Measurements from ENCODE around the gene TBC1D32.

The TBC1D32 gene

GRCh38 chr6:121171879-121172278 is 162.4 kb downstream of the TBC1D32 start:
- H3K9ac ChIP-seq (ENCODE audit: low read length), result no peak overlapping the region
- no peak overlapping the region for H4K8ac ChIP-seq (ENCODE audit: low read depth, low read length)
- H3K4me2 ChIP-seq (ENCODE audit: low read length), result no peak overlapping the region
- H3K56ac ChIP-seq (ENCODE audit: low read length), result no peak overlapping the region
- H3K4me1 ChIP-seq (ENCODE audit: control insufficient read depth, low read depth, low read length), result no peaks in the 10 kb centered on the region
- H3K4ac ChIP-seq (ENCODE audit: low read depth, low read length), result no peak overlapping the region
- no peak overlapping the region for H3K4me3 ChIP-seq (ENCODE audit: low read length)
- no peak for DNase-seq
- H2AK5ac ChIP-seq (ENCODE audit: low read length), result no peak overlapping the region
- H2BK120ac ChIP-seq (ENCODE audit: low read depth, low read length), result no peak overlapping the region
- no peaks in the 10 kb centered on the region for H3K36me3 ChIP-seq (ENCODE audit: control insufficient read depth, insufficient read depth, low read length)
- H3K79me2 ChIP-seq (ENCODE audit: control insufficient read depth, insufficient read depth, low read length), result no peaks in the 10 kb centered on the region
- no peaks in the 10 kb centered on the region for H3K27me3 ChIP-seq (ENCODE audit: insufficient read depth, low read length, poor library complexity)
- no peak overlapping the region for H4K5ac ChIP-seq (ENCODE audit: low read length)
- H3K23ac ChIP-seq (ENCODE audit: low read length), result no peak overlapping the region
- no peak overlapping the region for H3K27ac ChIP-seq (ENCODE audit: low read depth, low read length)
- WGBS (ENCODE audit: extremely low coverage, insufficient coverage, low lambda C conversion rate), result no CpG with 5 or more reads among the region's 4 CpGs
- H2BK5ac ChIP-seq (ENCODE audit: low read length), result no peak overlapping the region
- no peaks in the 10 kb centered on the region for H3K79me1 ChIP-seq (ENCODE audit: low read length)
- no peak overlapping the region for H2BK15ac ChIP-seq (replicated peaks; ENCODE audit: low read depth)
- no peak overlapping the region for H3K18ac ChIP-seq (ENCODE audit: low read length)

GRCh38 chr6:121161886-121162285 is 172.4 kb downstream of the TBC1D32 start:
- Histone ChIP-seq H4K5ac (ENCODE audit: low read length) (no peak overlapping the region), H3K56ac (ENCODE audit: low read length) (no peak overlapping the region), H3K79me1 (ENCODE audit: low read length) (no peaks in the 10 kb centered on the region), H2BK120ac (ENCODE audit: low read depth, low read length) (no peak overlapping the region), H4K8ac (ENCODE audit: low read depth, low read length) (no peak overlapping the region), H3K27ac (ENCODE audit: low read depth, low read length) (no peak overlapping the region), H3K4ac (ENCODE audit: low read depth, low read length) (no peak overlapping the region), H3K27me3 (ENCODE audit: insufficient read depth, low read length, poor library complexity) (no peaks in the 10 kb centered on the region), H2AK5ac (ENCODE audit: low read length) (no peak overlapping the region), H3K23ac (ENCODE audit: low read length) (no peak overlapping the region), H2BK5ac (ENCODE audit: low read length) (no peak overlapping the region), H3K9ac (ENCODE audit: low read length) (no peak overlapping the region), H3K4me3 (ENCODE audit: low read length) (no peak overlapping the region), H3K4me2 (ENCODE audit: low read length) (no peak overlapping the region), H3K18ac (ENCODE audit: low read length) (no peak overlapping the region), H3K79me2 (ENCODE audit: control insufficient read depth, insufficient read depth, low read length) (no peaks in the 10 kb centered on the region), H2BK15ac (replicated peaks; ENCODE audit: low read depth) (no peak overlapping the region), H3K4me1 (ENCODE audit: control insufficient read depth, low read depth, low read length) (no peaks in the 10 kb centered on the region), H3K36me3 (ENCODE audit: control insufficient read depth, insufficient read depth, low read length) (no peaks in the 10 kb centered on the region)
- no peak for DNase-seq

- no peak overlapping the region for H4K8ac ChIP-seq (ENCODE audit: low read depth, low read length)
- no peak overlapping the region for H2AK5ac ChIP-seq (ENCODE audit: low read length)
- H3K79me1 ChIP-seq (ENCODE audit: low read length), result no peaks in the 10 kb centered on the region
- no peak overlapping the region for H2BK15ac ChIP-seq (replicated peaks; ENCODE audit: low read depth)
- no peak overlapping the region for H3K4ac ChIP-seq (ENCODE audit: low read depth, low read length)
- no peaks in the 10 kb centered on the region for H3K79me2 ChIP-seq (ENCODE audit: control insufficient read depth, insufficient read depth, low read length)
- H3K4me2 ChIP-seq (ENCODE audit: low read length), result no peak overlapping the region
- no peaks in the 10 kb centered on the region for H3K4me1 ChIP-seq (ENCODE audit: control insufficient read depth, low read depth, low read length)
- H3K9ac ChIP-seq (ENCODE audit: low read length), result no peak overlapping the region
- H3K36me3 ChIP-seq (ENCODE audit: control insufficient read depth, insufficient read depth, low read length), result no peaks in the 10 kb centered on the region
- no peak overlapping the region for H3K18ac ChIP-seq (ENCODE audit: low read length)
- H4K5ac ChIP-seq (ENCODE audit: low read length), result no peak overlapping the region
- H2BK120ac ChIP-seq (ENCODE audit: low read depth, low read length), result no peak overlapping the region
- WGBS (ENCODE audit: extremely low coverage, insufficient coverage, low lambda C conversion rate), result no CpG with 5 or more reads among the region's 2 CpGs
- no peaks in the 10 kb centered on the region for H3K27me3 ChIP-seq (ENCODE audit: insufficient read depth, low read length, poor library complexity)
- no peak overlapping the region for H2BK5ac ChIP-seq (ENCODE audit: low read length)
- no peak overlapping the region for H3K27ac ChIP-seq (ENCODE audit: low read depth, low read length)
- no peak overlapping the region for H3K23ac ChIP-seq (ENCODE audit: low read length)
- no peak overlapping the region for H3K4me3 ChIP-seq (ENCODE audit: low read length)
- DNase-seq, result no peak
- no peak overlapping the region for H3K56ac ChIP-seq (ENCODE audit: low read length)
Measured at GRCh38 chr6:121160276-121160675, 174.0 kb downstream of the TBC1D32 start.

DNA sequence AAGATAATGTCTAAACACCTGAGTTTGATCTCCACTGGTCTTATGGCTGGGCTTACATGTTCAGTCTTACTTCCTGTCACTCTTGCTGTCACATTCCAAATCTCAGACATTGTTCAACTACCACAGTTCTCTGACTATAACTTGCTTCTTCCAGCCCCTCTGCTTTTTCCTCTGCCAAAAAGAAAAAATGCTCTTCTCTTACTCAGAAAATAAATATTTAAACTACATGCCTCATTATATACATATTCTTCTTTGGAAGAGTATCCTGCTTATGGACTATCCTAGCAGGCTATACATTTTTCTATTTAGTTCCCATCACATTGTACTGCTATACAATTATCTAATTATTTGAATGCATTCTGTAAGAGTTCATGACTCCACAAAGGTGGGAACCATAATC is 175.4 kb downstream of the TBC1D32 start:
- Histone ChIP-seq H2AK5ac (ENCODE audit: low read length) (no peak overlapping the region), H3K56ac (ENCODE audit: low read length) (no peak overlapping the region), H3K27ac (ENCODE audit: low read depth, low read length) (no peak overlapping the region), H3K79me1 (ENCODE audit: low read length) (no peaks in the 10 kb centered on the region), H3K23ac (ENCODE audit: low read length) (no peak overlapping the region), H2BK15ac (replicated peaks; ENCODE audit: low read depth) (no peak overlapping the region), H3K4ac (ENCODE audit: low read depth, low read length) (no peak overlapping the region), H2BK120ac (ENCODE audit: low read depth, low read length) (no peak overlapping the region), H3K79me2 (ENCODE audit: control insufficient read depth, insufficient read depth, low read length) (no peaks in the 10 kb centered on the region), H3K36me3 (ENCODE audit: control insufficient read depth, insufficient read depth, low read length) (no peaks in the 10 kb centered on the region), H4K8ac (ENCODE audit: low read depth, low read length) (no peak overlapping the region), H3K27me3 (ENCODE audit: insufficient read depth, low read length, poor library complexity) (no peaks in the 10 kb centered on the region), H3K4me2 (ENCODE audit: low read length) (no peak overlapping the region), H3K18ac (ENCODE audit: low read length) (no peak overlapping the region), H4K5ac (ENCODE audit: low read length) (no peak overlapping the region), H3K4me3 (ENCODE audit: low read length) (no peak overlapping the region), H3K9ac (ENCODE audit: low read length) (no peak overlapping the region), H2BK5ac (ENCODE audit: low read length) (no peak overlapping the region), H3K4me1 (ENCODE audit: control insufficient read depth, low read depth, low read length) (no peaks in the 10 kb centered on the region)
- no peak for DNase-seq

- Histone ChIP-seq H3K4me2 (ENCODE audit: low read length) (no peak overlapping the region), H3K23ac (ENCODE audit: low read length) (no peak overlapping the region), H3K79me1 (ENCODE audit: low read length) (no peaks in the 10 kb centered on the region), H2BK15ac (replicated peaks; ENCODE audit: low read depth) (no peak overlapping the region), H3K27ac (ENCODE audit: low read depth, low read length) (no peak overlapping the region), H3K18ac (ENCODE audit: low read length) (no peak overlapping the region), H4K8ac (ENCODE audit: low read depth, low read length) (no peak overlapping the region), H3K36me3 (ENCODE audit: control insufficient read depth, insufficient read depth, low read length) (no peaks in the 10 kb centered on the region), H3K4me1 (ENCODE audit: control insufficient read depth, low read depth, low read length) (no peaks in the 10 kb centered on the region), H3K56ac (ENCODE audit: low read length) (no peak overlapping the region), H2BK5ac (ENCODE audit: low read length) (no peak overlapping the region), H3K79me2 (ENCODE audit: control insufficient read depth, insufficient read depth, low read length) (no peaks in the 10 kb centered on the region), H3K27me3 (ENCODE audit: insufficient read depth, low read length, poor library complexity) (no peaks in the 10 kb centered on the region), H2AK5ac (ENCODE audit: low read length) (no peak overlapping the region), H3K9ac (ENCODE audit: low read length) (no peak overlapping the region), H2BK120ac (ENCODE audit: low read depth, low read length) (no peak overlapping the region), H4K5ac (ENCODE audit: low read length) (no peak overlapping the region), H3K4me3 (ENCODE audit: low read length) (no peak overlapping the region), H3K4ac (ENCODE audit: low read depth, low read length) (no peak overlapping the region)
- DNase-seq, result no peak
Measured at GRCh38 chr6:121158438-121158837, 175.8 kb downstream of the TBC1D32 start.

GRCh38 chr6:121157906-121158305 is 176.4 kb downstream of the TBC1D32 start:
- Histone ChIP-seq H3K27me3 (ENCODE audit: insufficient read depth, low read length, poor library complexity) (no peaks in the 10 kb centered on the region), H3K4me2 (ENCODE audit: low read length) (no peak overlapping the region), H2AK5ac (ENCODE audit: low read length) (no peak overlapping the region), H2BK5ac (ENCODE audit: low read length) (no peak overlapping the region), H2BK15ac (replicated peaks; ENCODE audit: low read depth) (no peak overlapping the region), H3K9ac (ENCODE audit: low read length) (no peak overlapping the region), H3K18ac (ENCODE audit: low read length) (no peak overlapping the region), H3K79me2 (ENCODE audit: control insufficient read depth, insufficient read depth, low read length) (no peaks in the 10 kb centered on the region), H3K4me1 (ENCODE audit: control insufficient read depth, low read depth, low read length) (no peaks in the 10 kb centered on the region), H3K4ac (ENCODE audit: low read depth, low read length) (no peak overlapping the region), H3K23ac (ENCODE audit: low read length) (no peak overlapping the region), H4K8ac (ENCODE audit: low read depth, low read length) (no peak overlapping the region), H2BK120ac (ENCODE audit: low read depth, low read length) (no peak overlapping the region), H3K56ac (ENCODE audit: low read length) (no peak overlapping the region), H4K5ac (ENCODE audit: low read length) (no peak overlapping the region), H3K27ac (ENCODE audit: low read depth, low read length) (no peak overlapping the region), H3K4me3 (ENCODE audit: low read length) (no peak overlapping the region), H3K36me3 (ENCODE audit: control insufficient read depth, insufficient read depth, low read length) (no peaks in the 10 kb centered on the region), H3K79me1 (ENCODE audit: low read length) (no peaks in the 10 kb centered on the region)
- no CpG with 5 or more reads among the region's 1 CpG for WGBS (ENCODE audit: extremely low coverage, insufficient coverage, low lambda C conversion rate)
- no peak for DNase-seq

Measured in mesendoderm (in vitro differentiated cells).